22Rv1 (cell line): ENCODE measurements around the gene CRYGN.

Source experiments
- H3K27ac ChIP-seq: fragments of 450-650 bp; 2 replicates; pipeline ENCODE4 v1.5.1; 2017
- ZFX ChIP-seq: fragments of 450-650 bp; IDR thresholded peaks from 2 replicates; pipeline ENCODE4 v1.6.1; 2017; ENCODE audit warnings: antibody characterized with exemption, borderline replicate concordance
- TF ChIP-seq, protein P1 (sequence below): fragments of 450-650 bp; IDR thresholded peaks from 2 replicates; pipeline ENCODE4 v1.5.1; 2017; ENCODE audit warnings: mild to moderate bottlenecking

Gene CRYGN

DNA sequence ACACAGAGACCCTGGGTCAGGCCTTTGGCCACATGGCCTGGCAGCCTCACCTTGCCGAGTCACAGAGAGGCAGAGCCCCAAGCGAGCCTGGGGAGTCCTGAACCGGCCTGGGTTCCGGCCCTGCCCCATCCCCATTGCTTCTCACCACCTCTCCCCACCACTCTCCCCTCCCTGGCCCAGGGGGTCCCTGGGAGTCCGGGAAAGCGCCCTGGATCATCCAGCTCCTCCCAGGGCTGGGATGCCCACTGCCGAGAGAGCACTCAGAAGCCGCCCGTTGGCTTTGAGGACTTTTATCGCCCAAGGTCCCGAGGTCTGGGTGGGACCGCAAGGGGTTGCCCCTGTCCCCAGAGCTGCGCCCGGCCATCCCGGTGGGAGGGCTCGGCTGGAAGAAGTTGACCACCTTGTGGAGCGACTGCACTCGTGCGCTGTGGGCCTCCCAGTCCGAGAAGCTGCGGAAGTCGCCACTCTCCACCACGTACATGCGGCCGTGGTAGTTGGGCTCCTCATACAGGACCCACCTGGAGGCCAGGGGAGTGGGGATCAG is 8.1 kb downstream of the CRYGN start:
- no peak for TF ChIP-seq ZFX
- TF ChIP-seq, protein P1, sequence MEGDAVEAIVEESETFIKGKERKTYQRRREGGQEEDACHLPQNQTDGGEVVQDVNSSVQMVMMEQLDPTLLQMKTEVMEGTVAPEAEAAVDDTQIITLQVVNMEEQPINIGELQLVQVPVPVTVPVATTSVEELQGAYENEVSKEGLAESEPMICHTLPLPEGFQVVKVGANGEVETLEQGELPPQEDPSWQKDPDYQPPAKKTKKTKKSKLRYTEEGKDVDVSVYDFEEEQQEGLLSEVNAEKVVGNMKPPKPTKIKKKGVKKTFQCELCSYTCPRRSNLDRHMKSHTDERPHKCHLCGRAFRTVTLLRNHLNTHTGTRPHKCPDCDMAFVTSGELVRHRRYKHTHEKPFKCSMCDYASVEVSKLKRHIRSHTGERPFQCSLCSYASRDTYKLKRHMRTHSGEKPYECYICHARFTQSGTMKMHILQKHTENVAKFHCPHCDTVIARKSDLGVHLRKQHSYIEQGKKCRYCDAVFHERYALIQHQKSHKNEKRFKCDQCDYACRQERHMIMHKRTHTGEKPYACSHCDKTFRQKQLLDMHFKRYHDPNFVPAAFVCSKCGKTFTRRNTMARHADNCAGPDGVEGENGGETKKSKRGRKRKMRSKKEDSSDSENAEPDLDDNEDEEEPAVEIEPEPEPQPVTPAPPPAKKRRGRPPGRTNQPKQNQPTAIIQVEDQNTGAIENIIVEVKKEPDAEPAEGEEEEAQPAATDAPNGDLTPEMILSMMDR, result no peak
- H3K27ac ChIP-seq, result no peak overlapping the region

DNA sequence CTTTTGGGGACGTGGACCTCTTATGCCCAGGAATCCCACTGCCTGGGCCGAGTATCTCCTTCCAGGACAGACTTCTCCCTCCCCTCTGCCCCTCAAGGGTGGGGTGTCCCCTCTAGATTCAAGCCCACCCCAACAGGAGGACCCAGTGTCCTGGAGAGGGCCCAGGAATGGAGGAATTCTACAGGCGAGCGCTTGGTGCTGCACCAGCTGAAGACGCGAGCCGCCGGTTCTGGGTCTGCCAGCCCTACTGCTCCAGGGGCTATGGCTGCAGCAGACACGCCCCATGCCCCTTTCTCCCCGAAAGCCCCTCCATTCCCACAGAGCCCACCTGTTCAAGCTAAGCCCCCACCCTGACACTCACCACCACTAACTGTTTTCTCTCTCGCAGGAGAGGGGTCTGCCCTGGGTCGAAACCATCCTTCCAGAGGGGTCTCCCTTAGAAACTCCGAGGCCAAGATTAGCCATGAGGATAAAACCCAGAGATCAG is 8.6 kb downstream of the CRYGN start:
- H3K27ac ChIP-seq, result no peak overlapping the region
- TF ChIP-seq, protein P1, result no peak
- no peak for TF ChIP-seq ZFX

DNA sequence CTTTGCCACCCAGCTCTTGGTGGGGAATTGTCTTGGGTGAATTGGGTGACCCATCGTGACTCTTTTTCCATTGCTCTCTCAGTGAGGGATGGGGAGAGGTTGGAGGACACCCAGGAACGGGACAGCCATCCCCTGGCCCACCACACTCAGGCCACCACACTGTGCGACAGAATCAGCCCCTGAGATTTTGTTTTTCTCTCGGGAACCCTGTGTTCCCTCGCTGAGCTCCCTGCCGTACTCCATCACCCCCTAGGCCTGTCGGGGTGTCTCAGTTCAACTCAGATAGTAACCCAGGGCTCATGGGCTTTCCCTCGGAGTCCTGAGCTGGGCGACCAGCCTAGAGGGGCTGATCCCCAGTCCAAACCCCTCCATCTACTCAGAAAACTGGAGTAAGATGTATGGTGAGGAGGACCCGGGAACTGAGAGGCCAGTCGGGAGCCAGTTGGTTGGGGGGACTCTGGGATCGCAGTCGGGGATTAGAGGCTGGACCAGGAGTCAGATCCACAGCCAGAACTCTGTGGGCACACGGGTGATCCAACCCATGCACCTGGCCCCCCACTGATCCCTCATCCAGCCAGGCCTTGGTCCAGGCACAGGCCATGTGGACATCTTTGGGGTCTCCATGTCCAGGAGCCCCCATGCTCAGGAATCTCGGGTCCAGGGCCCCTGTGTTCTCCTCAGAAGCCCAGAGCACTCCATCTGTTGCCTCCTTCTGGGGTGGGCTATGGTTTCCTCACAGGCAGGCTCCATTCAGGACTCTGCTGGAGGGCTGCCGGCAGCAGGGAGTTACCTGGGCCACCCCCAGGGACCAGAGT is 9.3 kb downstream of the CRYGN start:
- no peak overlapping the region for H3K27ac ChIP-seq
- TF ChIP-seq, protein P1, result no peak
- no peak for TF ChIP-seq ZFX

DNA sequence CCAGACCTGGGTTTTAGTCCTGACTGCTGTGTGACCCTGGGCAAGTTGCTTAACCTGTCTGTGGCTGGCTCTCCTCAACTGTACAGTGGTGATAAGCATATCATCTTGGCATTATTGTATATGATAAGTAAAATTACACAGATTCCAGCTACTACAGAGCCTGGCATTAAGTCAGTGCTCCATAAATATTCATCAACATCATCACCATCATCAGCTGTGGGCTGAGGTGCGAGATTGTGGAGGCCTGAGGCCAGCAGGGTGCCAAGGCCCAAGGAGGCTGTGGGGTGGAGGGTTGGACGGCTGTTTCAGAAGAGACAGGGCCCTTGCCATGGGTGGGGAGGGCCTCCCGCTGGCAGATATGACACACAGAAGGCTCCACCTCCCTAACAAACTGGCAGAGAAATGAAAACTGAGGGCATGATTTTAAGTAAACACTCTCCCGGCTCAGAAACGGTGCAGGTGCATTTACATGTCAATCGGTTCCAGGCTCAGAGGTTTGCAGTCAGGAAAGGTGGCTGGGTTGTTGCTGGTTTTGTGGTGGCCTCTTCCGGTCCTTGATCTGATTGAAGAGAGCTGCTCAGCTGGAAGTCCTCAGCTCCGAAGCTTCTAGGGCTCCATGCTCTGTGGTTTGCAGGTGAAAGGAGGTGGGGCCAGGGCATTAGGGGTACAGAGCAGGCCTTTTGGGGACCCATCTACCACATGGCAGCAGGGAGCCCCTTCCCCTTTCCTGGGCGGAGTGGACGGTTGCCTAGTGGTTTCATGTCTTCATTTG is 10.2 kb downstream of the CRYGN start:
- H3K27ac ChIP-seq, result no peak overlapping the region
- TF ChIP-seq ZFX, result no peak
- TF ChIP-seq, protein P1, result no peak

DNA sequence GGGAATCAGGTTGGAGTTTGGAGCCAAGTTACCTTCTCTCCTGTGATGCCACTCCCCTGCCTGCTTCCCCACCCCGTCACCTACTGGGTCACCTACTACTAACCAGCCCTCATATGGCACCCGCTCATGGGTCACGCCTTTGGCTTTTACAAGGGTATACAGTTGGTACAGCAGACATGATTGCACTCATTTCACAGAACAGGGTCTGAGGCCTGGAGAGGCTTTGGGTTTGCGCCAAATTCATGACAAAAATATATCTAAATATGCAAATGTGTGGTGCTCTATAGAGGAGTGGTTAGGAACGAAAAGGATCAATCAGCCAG is 10.7 kb downstream of the CRYGN start:
- TF ChIP-seq, protein P1, result no peak
- no peak for TF ChIP-seq ZFX

DNA sequence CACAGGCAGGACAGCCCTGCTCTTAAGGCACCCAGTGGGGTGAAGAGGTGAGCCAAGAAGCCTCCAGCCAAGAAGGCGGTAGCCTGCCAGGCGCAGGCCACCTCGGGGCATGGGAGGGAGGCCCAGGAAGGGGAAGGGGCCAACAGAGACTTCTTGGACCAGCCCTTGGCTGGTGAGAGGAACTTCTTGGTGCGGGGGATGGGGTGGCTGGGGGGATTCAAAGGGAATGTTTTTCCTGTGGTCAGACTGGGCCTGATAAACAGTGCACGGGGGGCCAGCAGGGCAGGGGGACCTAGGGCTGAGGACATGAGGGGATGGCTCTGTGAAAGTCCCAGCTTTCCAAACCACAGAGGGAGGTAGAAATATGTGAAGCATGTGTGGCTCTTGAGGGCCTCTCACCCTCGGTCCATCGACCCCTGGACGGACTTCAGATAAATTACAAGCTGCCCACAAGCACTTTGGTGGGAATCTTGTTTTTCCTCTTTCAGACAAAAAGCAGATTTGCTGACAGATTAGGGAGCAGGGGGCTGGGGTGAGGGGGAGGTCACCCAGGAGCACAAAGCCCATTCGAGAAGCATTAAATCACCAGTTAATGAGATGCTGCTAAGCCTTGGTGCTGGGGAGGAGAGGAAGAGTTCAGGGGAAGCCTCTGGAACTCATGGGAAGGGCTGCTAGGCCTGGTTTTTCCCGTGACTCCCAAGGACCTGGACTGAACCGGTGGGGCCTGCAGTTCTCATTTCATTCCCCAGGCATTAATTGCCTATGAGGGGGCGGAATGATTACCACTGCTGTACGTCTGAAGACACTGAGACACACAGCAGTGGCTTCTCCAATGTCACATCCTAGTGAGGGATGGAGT is 11.3 kb downstream of the CRYGN start:
- H3K27ac ChIP-seq, result no peak overlapping the region
- no peak for TF ChIP-seq ZFX

More for the DNA sequence above, 10.7 kb downstream of the CRYGN start:
- no peak overlapping the region for H3K27ac ChIP-seq
